Eye (tissue), 1 donor: Measurements from ENCODE around the gene ARL9.

ENCODE experiments used
- DNase-seq: peaks from one replicate; pipeline ENCODE4 v3.0.0-alpha.2; 2015

Gene ARL9, protein sequence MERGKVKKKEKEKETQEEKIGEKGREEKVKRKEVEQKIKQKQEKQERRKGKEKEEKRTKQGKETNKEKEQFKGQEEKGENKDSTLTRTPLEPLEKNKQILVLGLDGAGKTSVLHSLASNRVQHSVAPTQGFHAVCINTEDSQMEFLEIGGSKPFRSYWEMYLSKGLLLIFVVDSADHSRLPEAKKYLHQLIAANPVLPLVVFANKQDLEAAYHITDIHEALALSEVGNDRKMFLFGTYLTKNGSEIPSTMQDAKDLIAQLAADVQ

DNA sequence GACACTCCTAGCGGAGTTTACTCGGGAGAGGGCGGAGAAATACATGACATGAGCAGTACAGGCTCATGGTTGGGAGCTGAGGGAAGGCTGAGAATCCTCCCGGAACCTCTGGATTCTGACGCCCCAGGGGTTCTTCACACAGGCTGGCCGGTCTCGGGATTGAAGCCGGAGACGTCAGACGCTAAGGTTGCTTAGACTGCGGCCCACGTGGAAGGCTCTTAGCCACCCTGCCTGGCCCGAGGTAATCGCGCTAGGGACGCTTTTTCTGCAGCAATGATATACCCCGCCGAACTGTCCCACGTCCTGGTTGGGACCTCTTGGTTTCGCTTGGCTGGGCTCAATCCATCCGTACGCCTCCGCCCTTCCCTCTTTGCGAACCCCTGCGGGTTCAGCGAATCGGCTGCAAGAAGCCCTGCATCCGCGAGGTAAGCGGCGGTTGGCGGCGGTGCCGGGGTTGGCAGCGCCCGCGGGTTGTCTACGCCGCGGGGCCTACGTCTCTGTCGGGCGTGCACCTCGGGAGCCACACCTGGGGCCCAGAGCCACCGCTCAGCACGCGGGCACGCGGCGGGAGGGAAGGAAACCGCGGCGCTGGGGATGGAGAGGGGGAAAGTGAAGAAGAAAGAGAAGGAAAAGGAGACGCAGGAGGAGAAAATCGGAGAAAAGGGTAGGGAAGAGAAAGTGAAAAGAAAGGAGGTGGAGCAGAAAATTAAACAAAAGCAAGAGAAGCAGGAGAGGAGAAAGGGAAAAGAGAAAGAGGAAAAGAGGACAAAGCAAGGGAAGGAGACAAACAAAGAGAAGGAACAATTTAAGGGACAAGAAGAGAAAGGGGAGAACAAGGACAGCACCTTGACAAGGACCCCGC, at the start of gene ARL9:
ARL9 (plus strand) TSS at position 523 of the 862 bp plus-strand sequence; CDS start at position 595, 72 bp downstream.
- peak; percentile 84 for DNase-seq

DNA sequence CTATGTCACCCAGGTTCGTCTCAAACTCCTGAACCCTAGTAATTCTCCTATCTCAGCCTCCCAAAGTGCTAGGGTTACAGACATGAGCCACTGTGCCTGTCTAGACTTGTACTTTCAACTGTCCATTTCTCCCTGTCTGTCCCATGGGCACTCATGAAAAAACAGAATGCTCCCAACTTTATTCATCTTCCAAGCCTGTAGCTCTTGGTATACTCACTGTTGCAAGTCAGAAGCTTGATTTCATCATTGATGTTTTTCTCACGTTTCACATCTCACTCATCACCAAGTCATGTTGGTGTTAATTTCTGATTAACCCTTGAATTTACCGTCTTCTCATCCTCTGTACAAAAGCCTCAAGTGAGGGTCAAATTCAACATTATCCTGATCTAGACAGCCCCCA, 45.5 kb upstream of the ARL9 start:
- DNase-seq, result no peak

DNA sequence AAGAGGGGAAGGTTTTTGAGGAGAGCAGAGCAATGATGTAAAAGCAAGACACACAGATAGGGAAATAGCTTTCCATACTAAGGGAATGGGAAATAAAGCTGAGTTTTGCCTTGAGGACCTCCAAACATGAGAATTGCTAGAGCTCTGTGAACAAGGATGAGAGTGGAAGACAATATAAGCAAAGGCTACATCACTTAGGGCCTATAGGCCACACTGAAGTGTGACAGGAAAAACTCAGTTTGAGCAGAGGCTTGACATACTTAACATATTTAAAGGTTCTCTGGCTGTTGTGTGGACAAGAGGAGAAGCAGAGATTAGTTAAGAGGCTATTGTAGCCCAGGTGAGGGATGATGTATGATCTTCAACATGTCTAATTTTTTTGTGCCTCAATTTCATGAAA, 43.4 kb upstream of the ARL9 start:
- no peak for DNase-seq

DNA sequence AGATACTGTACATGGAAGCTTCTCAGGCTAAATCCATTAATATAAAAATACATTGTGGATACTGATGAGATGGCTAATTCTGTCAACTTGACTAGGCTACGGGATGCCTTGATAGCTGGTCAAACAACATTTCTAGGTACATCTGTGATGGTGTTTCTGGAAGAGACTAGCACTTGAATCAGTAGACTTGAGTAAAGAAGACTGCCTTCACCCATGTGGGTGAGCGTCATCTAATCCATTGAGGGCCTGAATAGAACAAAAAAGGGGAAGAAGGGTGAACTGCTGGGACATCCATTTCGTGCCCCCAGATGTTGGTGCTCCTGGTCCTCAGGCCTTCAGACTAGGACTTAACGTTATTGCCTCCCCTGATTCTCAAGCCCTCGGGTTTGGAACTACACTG, 41.9 kb upstream of the ARL9 start:
- DNase-seq, result no peak

DNA sequence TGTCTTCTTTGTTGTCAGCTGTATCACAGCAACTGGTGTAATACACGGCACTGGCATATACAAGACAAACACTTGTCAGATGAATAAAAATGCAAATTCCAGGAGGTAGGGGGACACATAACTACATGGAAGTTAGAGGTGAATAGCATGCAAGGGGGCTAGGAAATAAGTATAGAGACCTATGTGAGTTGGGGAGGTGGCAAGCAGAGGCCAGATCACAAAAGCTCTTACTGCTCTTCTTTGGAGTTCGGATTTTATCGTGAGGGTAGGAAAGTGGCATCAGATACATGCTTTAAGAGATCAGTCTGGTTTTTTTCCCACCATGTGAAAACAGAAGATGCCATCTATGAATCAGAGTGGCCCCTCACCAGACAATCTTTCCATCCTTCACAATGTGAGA, 41.0 kb upstream of the ARL9 start:
- DNase-seq, result no peak

DNA sequence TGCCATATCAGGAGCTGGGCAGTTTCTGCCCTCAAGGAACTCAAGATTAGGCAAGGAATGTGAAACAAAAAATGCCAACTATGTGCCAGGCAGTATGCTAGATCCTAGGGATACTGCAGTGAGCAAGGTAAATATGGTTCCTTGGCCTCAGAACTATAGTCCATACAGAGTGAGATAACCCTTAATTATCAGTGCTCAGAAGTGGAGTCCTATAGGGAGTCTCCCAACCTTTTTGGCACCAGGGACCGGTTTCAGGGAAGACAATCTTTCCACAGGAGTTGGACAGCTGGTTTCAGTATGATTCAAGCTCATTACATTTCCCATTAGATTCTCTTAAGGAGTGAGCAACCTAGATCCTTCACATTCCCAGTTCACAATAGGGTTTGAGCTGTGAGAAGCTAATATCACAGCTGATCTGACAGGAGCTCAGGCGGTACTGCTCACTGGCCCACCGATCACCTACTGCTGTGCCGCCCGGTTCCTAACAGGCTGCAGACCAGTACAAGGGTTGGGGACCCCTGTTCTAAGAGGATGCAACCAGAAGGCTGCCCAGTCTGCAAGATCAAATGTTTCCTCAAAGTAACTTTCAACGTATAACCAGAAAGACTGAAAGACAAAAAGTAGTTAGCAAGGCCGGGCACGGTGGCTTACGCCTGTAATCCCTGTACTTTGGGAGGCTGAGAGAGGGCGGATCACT, 39.8 kb upstream of the ARL9 start:
- DNase-seq, result peak; percentile 5

DNA sequence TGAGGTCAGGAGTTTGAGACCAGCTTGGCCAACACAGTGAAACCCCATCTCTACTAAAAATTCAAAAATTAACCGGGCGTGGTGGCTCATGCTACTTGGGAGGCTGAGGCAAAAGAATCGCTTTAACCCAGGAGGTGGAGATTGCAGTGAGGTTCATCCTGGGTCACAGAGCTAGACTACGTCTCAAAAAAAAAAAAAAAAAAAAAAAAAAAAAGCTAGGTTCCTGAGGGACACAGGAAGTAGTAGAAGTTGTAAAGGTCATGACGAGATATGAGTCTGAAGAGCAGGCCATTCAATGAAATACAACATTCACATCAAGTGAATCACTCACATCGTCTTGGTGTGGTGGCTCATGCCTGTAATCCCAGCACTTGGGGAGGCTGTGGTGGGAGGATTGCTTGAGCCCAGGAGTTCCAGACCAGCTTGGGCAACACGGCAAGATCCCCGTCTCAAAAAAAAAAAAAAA, 39.3 kb upstream of the ARL9 start:
- DNase-seq, result peak; percentile 41

DNA sequence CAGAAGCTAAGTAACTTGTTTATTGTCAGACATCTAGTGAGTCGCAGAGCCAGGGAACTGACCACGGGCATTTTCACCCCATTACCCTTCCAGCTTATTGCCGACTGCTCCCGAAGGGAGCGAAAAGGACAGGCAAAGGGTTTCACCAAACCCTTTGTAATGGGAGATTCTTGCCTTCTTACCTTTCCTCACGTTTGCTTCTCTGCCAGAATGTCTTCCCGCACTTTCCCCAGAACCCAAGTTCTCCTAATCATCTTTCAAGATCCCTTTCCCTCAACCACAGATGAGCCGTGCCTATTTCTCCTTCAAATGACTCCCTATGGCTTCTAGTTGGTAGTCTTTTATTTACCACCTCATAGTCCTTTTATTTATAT, 38.7 kb upstream of the ARL9 start:
- no peak for DNase-seq

DNA sequence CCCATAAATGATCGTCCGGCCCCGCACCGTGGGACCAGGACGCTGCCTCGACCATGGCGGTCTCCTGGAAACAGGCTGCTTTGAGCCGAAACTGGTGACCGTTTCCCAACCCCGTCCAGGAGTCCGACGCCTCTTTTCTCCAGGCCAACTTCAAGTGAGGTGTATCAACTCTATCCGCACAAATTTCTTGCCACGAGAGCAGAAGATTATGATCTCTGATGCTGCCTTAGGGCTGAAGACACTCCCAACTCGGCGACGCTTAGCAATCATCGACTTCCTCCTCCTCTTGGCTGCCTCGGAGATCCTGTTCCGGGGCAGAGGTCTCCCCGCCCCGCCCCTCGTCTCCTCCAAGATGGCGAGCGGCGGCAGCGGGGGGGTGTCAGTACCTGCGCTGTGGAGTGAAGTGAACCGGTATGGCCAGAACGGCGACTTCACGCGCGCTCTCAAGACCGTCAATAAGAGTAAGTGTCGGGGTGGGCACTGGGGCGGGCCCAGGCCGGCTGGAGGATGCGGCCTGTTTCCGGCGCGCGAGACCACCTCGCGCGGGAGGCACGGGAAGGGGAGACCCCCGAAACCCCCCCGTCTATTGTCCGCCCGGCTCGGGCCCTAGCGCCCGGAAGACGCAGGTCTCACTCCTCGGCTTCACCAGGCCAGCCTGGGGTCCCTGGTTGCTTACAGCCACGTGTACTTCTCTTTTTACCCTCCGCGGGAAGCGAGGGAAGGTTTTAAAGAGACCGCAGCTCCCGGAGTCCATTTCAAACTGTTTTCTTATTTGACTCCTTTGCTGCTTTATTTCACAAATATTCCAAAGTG, 38.1 kb upstream of the ARL9 start, which contains the start of gene SRP72:
SRP72 (plus strand) TSS at position 334 of the 813 bp plus-strand sequence; CDS start at position 353, 19 bp downstream.
- peak; percentile 95 for DNase-seq

DNA sequence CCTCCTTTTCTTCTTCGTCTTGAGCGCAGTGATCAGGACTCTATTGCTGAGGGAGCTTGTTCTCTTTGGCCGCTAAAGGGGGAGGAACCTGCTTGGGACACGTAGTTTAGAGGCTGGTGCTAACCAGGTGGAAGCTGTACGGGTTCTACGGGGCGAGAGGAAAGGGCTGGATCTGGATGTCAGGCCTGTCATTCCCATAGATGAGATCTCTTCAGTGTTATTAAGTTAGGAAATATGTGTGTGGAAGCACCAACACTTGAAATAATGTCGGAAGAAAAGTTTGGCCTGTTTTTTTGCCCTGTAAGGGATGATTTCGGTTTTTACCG, 37.5 kb upstream of the ARL9 start:
- no peak for DNase-seq

DNA sequence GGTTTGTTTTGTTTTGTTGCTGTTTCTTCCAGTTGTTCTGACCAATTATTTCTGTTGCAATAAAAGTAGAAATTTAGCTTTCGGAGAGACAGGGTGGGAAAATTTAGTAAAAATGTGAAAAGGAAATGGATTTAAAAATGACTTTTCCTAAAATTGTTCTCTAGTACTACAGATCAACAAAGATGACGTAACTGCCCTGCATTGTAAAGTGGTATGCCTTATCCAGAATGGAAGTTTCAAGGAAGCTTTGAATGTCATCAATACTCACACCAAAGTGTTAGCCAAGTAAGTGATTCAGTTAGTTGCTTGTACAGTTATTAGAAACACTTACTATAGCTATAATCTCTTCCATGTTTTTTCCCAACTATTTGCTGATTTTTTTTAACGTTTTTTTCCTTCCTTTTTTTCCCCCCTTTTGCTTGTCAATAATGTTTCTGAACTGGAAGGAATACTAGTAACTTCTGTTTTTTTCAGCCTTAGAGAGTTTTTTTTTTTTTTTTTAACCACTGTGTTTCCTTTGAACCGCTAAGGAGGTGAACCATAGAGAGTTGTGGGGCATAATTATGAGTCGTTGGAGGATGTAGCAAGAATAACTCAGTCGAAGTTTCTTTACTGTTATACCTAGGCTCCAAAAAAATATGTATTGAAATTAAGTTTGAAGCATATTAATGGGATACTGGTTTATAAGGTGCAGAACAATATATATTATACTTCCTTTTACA, 35.9 kb upstream of the ARL9 start:
- DNase-seq, result no peak

DNA sequence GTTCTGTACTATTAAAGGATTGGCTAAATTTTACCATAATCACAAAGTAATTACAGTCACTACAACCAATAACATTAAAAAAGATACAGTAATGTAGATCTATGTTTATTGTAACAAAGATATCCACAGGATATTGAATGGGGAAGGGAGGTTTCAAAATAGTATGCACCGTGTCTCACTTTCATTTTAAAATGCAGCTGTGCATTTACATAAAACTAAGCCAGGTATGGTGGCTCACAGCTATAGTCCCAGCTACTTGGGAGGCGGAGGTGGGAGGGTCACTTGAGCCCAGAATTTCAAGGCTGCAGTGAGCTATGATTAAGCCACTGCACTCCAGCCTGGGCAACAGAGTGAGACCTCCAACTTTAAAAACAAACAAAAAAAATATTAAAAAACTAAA, 29.7 kb upstream of the ARL9 start:
- no peak for DNase-seq

DNA sequence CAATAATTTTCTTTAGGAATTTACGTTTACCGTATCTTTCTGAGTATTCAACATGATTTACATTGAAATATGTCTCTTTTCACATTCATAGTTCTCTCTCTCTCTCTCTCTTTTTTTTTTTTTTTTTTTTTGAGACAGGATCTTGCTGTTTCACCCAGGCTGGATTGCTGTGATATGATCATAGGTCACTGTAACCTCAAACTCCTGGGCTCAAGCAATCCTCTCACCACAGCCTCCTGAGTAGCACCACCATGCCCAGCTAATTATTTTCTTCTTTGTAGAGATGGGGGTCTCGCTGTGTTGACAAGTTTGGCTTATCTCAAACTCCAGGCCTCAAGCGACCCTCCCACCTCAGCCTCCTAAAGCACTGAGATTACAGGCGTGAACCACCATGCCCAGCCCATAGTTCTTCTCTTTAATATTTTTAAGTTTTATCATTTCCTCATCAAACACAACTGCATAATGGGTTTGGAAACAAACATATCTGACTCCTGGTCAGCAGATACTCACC, 28.3 kb upstream of the ARL9 start:
- no peak for DNase-seq

DNA sequence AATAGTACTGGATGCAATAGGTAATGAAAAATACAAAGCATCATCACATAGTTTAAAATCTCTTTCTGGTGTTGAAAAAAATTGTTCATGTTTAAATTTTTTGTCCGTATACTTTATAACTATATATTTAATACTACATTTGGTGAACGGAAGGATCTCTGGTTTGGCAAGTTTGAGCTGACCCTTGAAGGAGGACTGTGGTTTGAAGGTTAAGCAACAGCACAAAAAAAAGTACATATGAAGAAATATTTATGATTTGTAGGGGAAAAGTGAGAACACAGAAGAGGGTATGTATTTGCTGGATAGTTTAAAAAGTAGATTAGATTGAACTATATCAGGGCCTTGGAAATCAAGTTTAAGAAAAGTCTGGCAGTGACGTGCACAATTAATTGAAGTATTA, 24.9 kb upstream of the ARL9 start:
- no peak for DNase-seq

DNA sequence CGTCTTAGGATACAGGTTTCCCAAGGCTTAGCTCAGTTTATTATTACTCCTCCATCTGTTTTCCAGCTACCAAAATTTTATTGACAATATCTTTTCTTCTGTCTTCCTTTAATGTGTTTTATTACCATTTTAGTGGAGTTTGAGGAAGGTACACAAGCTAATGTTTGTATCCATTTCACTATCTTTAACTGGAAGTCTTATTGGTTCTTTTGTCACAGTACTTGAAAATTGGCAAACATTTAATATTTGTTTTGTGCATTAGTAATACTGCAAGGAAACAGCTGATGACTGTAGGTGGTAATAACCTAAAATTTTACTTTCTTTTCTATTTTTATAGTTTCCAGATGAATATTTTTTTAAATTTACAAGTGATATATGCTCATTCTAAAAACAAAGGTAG, 9.3 kb upstream of the ARL9 start:
- DNase-seq, result no peak

DNA sequence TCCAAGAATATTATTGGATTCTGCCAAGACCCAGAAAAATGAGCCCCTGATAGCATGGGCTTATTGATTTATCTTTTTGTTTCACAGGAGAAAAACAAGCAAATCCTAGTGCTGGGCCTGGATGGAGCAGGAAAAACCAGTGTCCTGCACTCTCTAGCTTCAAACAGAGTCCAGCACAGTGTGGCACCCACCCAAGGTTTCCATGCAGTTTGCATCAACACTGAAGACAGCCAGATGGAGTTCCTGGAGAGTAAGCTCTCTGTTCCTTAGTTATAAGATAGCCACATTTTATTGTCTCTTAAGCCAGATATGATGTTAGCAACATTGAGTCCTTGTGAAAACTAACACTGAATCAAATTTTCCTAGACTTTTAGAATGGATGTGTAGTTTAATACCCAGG, 5.5 kb downstream of the ARL9 start:
- no peak for DNase-seq

DNA sequence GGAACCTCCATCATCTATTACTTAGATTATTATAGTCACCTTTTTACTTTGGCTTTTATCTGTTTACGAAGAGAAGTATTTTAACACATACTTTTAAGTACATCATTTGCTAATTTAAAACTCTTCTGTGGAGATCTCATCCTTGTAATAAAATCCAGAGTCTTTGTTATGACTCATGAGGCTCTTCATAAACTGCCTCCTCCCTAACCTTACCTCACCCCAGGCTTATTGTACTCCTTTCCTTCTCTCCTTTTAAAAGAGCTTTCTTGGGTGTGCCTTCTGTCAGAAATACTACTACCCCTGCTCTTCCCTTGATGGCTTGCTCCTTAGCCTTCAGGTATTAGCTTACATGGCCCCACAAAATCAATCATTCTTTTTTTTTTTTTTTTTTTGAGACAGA, 6.6 kb downstream of the ARL9 start:
- DNase-seq, result no peak

DNA sequence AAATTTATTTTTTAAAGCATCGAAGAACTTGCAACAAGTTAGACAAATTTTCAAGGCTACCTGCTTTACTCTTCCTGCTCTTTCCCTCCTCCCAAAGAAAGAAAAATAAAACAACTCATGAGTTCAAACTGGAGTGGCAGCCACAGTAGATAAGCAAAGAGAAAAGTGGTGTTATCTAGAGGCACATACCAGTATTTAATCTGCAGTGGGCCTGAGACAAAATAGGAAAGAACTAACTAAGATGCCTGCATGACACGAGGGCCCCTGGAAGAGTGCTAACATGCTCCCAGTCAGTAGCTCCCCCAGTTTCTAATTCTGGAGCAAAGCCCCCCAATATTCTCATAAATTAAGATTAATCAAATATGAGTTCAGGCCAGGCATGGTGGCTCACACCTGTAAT, 7.9 kb downstream of the ARL9 start:
- DNase-seq, result no peak

DNA sequence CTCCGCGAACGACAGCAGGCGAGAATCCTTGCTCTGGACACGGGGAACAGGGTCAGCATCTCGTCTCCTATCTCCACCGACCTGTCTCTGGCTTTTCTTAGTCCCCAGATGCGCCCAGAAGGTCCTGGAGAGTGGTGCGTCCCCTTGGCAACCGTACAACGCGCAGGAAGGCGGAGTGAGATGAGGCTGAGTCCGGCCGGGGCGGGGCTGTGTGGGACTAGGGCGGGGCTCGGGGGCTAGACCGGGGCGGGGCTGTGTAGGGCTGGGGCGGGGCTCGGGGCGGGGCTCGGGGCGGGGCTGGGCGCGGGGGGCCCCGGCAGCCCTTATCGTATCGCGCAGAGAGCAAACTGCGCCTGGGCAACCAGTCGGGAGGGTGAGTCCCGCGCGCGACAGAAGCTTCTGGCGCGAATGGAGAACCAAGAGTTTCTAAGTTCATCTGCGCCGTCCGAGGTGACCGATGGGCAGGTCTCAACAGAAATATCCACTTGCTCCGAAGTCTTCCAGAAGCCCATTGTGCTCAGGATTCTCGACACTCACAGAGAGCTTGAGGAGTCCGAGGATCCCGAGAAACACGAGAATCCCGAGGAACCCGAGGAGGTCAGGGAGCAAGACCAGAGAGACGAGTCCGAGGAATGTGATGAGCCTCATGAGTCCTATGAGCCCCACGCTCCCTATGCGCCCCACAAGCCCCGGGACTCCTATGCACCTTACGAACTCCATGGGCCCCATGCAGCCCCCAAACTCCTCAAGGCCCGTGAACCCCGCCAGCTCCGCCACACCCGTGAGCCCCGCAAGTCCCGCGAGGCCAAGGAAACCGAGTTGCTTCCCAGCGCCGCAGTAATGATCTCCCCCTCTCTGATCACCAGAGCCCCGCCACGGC, 24.9 kb downstream of the ARL9 start:
- peak; percentile 92 for DNase-seq

DNA sequence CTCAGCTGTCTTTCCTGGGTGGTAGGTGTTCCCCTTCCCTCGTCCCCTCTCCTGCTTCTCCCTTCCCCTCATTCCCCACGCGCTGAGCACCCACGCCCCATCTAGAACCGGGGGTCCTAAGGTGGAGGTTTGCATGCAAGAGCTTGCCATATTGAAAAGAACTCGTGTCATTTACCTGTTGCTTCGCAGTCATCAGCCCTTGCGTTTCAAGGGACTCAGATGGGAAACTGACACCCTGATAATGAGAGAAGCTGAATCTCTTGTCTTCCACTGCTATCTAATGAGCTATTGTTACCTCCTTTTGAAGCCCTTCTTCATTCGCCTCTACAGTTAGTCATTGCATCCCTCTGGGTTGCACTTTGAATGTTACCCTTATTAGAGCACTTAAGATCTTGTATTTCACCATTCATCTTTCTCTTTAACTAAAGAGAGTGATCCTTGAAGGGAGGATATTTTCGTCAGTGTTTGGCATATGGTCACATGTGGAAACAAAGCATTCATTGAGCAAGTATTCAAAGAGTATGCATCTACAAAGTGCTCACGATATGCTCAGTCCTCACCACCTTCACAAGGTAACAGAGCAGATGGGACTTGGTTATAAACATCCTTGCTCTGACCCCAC, 25.7 kb downstream of the ARL9 start:
- peak; percentile 30 for DNase-seq
